ENCODE data around the gene PEX16. TPM values are rescaled to one million over a fixed set of nuclear protein-coding genes. Genes with fewer than 3 reads are reported as not detected.
A peak's percentile ranks its signal among the peaks of the same experiment; 100 is the strongest.

Gene PEX16
- total and polyA plus RNA-seq, 8 donors = 10.0 to 23.4 (median 14.0) TPM

- Histone ChIP-seq H3K27ac (peak overlapping the region; percentile 80 to 96), H3K27me3 (peaks cover 17 to 31% of the 10 kb centered on the region in 2 donors), H3K36me3 (peaks cover 0 to 21% of the 10 kb centered on the region in 2 donors), H3K9me3 (no peaks in the 10 kb centered on the region), H3K4me3 (peak overlapping the region; percentile 66 to 97), H3K4me1 (peaks cover 9 to 44% of the 10 kb centered on the region in 2 donors)
- no peak for ATAC-seq
- intact Hi-C loops (cut with DNase I) = no loop called here
- TF ChIP-seq, protein P1, sequence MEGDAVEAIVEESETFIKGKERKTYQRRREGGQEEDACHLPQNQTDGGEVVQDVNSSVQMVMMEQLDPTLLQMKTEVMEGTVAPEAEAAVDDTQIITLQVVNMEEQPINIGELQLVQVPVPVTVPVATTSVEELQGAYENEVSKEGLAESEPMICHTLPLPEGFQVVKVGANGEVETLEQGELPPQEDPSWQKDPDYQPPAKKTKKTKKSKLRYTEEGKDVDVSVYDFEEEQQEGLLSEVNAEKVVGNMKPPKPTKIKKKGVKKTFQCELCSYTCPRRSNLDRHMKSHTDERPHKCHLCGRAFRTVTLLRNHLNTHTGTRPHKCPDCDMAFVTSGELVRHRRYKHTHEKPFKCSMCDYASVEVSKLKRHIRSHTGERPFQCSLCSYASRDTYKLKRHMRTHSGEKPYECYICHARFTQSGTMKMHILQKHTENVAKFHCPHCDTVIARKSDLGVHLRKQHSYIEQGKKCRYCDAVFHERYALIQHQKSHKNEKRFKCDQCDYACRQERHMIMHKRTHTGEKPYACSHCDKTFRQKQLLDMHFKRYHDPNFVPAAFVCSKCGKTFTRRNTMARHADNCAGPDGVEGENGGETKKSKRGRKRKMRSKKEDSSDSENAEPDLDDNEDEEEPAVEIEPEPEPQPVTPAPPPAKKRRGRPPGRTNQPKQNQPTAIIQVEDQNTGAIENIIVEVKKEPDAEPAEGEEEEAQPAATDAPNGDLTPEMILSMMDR (IDR thresholded peaks at IDR 0.05) = no peak
- DNase-seq = peak in 2 of 4 donors; percentile 28
Observed at GRCh38 chr11:45918962-45919675, 1.4 kb upstream of the PEX16 start.

DNA sequence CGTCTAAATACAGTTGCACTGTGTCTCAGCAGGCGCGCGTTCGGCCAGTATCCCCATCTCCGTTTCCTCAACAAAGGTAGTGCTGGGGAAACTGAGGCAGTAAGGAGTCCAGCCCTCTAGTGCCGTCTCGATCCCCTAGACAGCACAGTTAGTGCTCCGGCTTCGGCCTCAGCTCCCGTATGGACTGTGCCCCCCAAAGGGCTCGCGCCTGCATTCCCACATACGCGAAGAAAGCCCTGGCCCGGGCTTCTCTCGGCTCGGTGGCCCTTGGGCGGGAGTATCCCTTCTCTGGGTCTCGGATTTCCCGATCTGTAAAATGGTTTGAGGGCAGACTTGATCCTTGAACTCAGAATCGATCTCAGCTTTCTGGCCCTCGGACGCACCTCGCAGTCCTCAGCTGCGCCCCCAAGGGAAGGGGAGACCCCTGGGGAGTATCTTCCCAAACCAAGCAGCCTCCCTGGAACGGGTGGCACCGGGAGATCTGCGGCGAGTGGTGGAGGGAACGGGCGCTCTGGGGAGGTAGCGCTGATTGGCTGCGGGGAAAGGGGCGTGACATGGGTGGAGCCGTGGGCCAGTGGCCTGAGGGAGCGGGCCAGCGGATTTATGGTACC lies 759 bp upstream of the PEX16 start:
- Histone ChIP-seq H3K27ac (peak overlapping the region; percentile 80 to 96), H3K4me3 (peak overlapping the region; percentile 66 to 97), H3K9me3 (no peaks in the 10 kb centered on the region), H3K36me3 (peaks cover 0 to 28% of the 10 kb centered on the region in 2 donors), H3K27me3 (peaks cover 16 to 24% of the 10 kb centered on the region in 2 donors), H3K4me1 (peaks cover 9 to 43% of the 10 kb centered on the region in 2 donors)
- TF ChIP-seq, protein P1 (IDR thresholded peaks at IDR 0.05) = no peak
- intact Hi-C loops (cut with DNase I) = no loop called here
- DNase-seq (peak in 3 of 4 donors; percentile 64 to 97 (median 88)), ATAC-seq (peak; percentile 75)

DNA sequence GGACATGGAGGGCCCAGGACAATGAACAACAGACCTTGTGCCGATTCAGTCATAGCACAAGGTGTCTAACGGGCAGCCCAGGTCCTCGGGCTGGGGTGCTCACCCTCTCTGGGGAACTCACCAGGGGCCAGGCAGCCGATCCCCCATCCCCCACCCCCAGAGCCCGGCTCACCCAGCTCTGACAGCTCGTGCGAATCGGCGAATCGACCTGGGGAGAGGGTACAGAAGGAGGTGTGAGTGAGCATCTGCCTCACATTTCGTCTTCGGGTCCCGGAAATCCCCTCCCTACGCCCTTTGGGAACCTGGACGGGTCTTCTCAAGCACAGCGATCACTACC lies 423 bp downstream of the PEX16 start:
- peaks cover 9 to 31% of the 10 kb centered on the region in 2 donors for H3K4me1 ChIP-seq
- H3K27ac ChIP-seq = peak overlapping the region; percentile 80 to 96
- intact Hi-C loops (cut with DNase I) = no loop called here
- ATAC-seq (no peak), DNase-seq (peak in 1 of 4 donors; percentile 80)
- peaks cover 5 to 12% of the 10 kb centered on the region in 2 donors for H3K27me3 ChIP-seq
- peaks cover 0 to 40% of the 10 kb centered on the region in 2 donors for H3K36me3 ChIP-seq
- peak overlapping the region; percentile 66 to 97 for H3K4me3 ChIP-seq
- H3K9me3 ChIP-seq = no peaks in the 10 kb centered on the region
- TF ChIP-seq, protein P1 (IDR thresholded peaks at IDR 0.05) = no peak

DNA sequence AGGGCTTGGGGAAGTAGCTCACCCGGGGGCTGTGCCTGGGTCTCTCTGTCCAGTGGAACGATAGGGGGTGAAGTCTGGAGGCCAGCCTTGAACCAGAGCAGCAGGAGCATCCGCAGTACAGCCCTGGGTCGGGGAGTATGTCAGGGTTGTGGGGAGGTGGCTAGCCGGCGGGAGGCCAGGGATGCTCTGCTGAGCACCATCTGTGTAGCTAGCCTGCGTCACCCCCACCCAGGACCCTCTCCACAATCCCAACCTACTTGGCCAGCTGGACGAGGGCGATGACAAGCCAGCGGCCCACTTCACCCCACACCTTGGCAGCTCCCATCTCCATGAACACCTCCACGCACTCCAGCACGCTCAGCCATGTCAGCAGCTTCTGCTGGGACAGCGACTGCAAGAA lies 2.2 kb downstream of the PEX16 start:
- ATAC-seq (no peak), DNase-seq (peak in 1 of 4 donors; percentile 47)
- TF ChIP-seq, protein P1 (IDR thresholded peaks at IDR 0.05) = no peak
- Histone ChIP-seq H3K4me3 (no peak overlapping the region), H3K4me1 (peaks cover 9 to 27% of the 10 kb centered on the region in 2 donors), H3K27ac (no peak overlapping the region), H3K36me3 (peaks cover 0 to 58% of the 10 kb centered on the region in 2 donors), H3K27me3 (no peaks in the 10 kb centered on the region), H3K9me3 (no peaks in the 10 kb centered on the region)
- intact Hi-C loops (cut with DNase I) = no loop called here

DNA sequence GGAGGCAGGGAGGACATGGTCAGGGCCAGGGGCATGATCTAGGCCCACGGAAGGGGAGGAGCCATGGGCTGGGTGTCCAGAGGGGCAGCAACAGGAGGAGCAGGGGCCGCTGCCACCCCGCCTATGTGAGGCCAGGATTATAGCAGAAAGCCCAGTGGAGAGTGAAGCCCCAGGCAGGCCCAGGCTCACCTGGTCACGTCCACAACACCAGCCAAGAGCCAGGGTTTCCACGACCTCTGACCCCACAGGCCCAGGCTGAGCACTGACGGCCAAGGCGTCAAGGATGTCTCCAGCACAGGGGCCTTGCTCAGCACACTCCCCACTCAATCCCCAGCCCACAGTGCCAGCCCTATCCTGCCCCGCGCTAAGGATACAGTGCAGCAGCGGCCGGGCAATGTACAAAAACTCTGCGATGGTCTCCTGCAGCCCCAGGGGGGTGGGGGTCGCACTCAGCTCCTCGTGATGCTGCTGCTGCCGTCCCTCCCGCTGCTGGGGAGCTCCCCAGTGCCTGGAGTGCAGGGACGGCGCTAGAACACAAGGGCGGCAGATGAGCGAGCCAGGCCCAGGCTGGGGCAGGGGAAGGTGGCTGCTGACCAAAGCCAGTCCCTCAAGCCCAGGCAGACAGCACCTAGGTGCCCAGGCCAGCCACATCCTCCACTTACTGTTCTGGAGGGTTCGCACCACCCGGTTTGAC lies 3.6 kb downstream of the PEX16 start:
- H3K4me1 ChIP-seq = peaks cover 9 to 24% of the 10 kb centered on the region in 2 donors
- H3K9me3 ChIP-seq = no peaks in the 10 kb centered on the region
- peak in 1 of 4 donors; percentile 74 for DNase-seq
- TF ChIP-seq, protein P1 (IDR thresholded peaks at IDR 0.05) = no peak
- no peak for ATAC-seq
- no peaks in the 10 kb centered on the region for H3K27me3 ChIP-seq
- H3K36me3 ChIP-seq = peaks cover 0 to 71% of the 10 kb centered on the region in 2 donors
- H3K4me3 ChIP-seq = no peak overlapping the region
- intact Hi-C loops (cut with DNase I) = no loop called here
- H3K27ac ChIP-seq = no peak overlapping the region

Measured in left lung (tissue), 10 donors.